HG02798 (cell line): ENCODE results near the gene PAX2.

Experiments used
- ATAC-seq: cut with Tn5 transposase; IDR thresholded peaks from one replicate; pipeline ENCODE4 v1.9.1; 2021; ENCODE audit warnings: mild to moderate bottlenecking; ENCODE audit not compliant: unreplicated experiment, poor library complexity

PAX2 gene

DNA sequence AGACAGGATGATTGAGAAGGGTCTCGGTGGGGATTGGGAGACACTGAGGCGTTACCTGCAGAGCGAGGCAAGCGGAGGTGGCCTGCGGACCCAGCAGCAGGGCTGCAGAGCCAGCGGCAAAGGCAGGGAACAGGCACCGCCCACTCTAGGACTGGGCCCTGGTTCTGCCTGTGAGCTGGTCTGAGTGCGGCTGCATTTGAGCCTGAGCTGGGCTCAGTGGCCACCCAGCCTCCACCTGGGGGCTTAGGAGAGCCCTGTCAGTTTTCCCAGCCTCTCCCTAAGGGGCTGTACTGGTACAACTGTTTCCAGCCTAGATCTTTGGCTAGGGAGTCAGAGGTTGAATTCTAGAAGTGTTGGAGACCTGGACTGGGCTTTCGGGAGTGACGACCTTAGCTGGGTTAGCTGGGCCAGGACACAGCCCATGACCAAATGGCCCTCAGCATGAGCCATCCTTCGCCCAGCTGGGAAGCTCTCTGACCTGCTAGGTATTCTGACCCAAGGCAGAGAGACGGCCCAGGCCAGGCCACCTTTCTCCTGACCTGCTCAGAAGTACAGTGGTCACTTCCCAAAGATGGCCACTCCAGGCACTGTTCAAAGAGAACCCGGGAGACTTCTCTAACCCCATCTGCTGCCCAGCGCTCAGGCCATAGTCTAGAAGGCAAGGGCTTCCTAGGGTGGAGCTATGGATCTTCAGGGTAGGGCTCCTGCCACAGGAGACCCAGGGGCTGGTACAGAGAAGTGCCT, 64.9 kb downstream of the PAX2 start:
- no peak for ATAC-seq

- no peak for ATAC-seq
Measured at GRCh38 chr10:100810835-100811116, 65.4 kb downstream of the PAX2 start.

GRCh38 chr10:100811261-100811660, 65.9 kb downstream of the PAX2 start:
- ATAC-seq = no peak

DNA sequence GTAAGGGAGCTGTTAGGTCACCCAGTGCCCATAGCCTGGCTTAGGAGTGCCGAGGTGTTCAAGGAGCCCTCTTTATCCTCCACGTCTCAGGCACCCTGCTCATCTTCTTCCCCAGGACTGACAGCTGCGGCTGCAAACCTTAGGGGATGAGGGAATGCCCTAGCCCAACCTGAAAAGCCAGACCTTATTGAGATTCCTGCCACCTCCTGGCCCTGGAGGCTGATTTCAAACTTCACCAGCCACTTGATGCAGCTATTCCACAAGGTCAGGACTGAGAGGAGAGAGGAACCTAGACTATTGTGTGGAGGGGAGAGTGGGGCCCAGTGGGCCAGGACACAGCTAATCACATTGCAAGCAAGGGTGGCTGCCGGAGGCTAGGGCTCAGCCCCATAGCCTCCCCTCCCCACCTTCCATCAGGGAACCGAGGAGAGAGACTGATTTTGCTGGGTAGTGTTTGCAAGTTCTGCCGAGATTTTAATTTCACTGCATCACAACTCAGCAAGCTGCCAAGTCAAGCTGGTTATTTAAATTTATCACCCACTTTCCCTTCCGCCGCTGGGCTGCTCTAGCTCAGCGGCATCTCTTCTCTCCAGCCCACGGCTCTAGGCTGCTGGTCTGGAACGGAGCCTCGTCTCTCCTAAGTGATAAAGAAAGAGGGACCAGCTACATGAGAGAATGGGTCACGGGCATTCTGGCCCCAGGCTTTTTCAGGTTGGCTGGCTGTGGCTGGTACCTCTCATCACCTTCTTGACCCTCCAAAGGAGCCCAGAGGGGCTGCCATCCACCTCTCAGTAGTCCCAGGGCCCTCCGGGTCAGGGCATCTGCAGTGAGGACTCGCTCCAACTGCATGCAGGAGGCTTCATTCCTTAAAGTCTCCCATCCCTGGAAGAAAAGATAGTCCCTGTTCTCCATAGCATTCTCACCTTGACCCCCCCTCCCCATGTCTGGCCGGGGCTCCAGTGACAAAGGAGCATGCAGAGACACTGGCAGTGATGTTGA, 66.7 kb downstream of the PAX2 start:
- no peak for ATAC-seq

DNA sequence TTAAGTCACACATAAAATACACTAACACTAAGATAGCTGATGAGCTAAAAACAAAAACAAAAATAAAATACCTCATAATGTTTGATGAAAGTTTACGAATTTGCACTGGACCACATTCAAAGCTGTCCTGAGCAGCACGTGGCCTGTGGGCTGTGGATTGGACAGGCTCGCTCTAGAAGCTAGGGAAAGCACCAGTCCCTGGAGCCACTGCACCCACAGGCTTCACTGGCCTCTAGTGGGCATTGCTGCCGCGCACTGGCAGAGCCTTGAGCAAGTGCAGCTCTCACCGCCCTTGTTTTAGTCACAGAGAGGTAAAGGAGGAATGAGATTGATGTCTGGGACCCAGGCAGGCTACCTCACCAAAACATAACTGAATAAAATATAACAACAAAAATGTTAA, 67.6 kb downstream of the PAX2 start:
- ATAC-seq = no peak

- ATAC-seq = no peak
Measured at GRCh38 chr10:100814751-100815474, 69.5 kb downstream of the PAX2 start.

DNA sequence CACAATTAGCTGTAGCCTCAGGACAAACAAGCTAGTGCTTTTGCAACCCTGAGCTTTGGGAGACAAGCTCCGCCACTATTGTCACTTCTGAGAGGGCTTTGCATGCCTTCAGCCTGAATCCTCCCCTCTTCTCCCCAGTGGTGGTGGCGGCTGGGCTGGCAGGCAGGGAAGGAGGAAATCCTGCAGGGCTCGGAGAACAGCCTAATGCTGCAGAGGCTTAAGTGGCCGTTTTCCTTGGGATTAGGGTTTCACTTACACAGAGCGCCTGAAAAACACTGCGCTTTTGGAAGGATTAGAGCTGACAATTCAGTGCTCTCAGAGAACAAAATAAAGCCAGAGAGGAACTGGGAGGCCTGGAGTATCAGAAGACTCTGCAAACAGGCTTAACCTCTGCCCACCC, 71.3 kb downstream of the PAX2 start:
- no peak for ATAC-seq

- no peak for ATAC-seq
Measured at GRCh38 chr10:100817268-100817839, 72.0 kb downstream of the PAX2 start.

- ATAC-seq = no peak
Measured at GRCh38 chr10:100819424-100819823, 74.0 kb downstream of the PAX2 start.

- ATAC-seq = no peak
Measured at GRCh38 chr10:100823194-100823593, 77.8 kb downstream of the PAX2 start.

DNA sequence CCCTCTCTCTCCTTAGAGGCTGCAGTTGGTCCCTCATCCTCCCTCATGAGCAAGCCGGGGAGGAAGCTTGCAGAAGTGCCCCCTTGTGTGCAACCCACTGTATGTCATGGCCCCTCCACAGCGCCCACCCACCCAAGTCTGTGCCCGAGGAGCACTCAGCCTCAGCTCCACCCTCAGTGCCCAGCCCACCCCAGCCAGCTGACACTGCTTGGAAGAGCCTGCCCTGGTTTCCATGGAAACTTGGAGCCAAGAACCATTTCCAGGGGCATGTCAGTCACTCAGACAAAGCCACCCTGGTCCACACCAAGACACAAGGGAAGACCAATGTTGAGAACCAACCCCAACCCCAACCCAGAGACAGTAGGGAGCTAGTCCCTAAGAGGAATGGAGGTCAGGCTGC, 79.5 kb downstream of the PAX2 start:
- ATAC-seq = no peak

- no peak for ATAC-seq
Measured at GRCh38 chr10:100825325-100825875, 80.0 kb downstream of the PAX2 start.

- no peak for ATAC-seq
Measured at GRCh38 chr10:100826031-100826651, 80.8 kb downstream of the PAX2 start.

DNA sequence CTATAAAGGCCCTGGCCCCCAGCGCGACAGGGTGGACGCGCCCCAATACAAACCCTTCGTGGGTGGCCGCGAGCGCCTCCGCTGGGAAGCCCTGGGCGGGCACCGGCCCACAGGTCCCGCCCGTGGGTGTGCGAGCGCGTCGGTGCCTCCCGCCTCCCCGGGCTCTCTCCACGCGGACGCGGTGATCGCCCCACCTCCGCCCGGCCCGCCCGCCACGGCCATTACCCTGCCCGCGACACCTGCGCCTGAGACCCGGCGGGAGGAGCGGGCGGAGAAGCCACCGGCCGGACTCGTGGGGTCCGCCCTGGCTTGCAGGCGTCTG, 81.2 kb downstream of the PAX2 start:
- ATAC-seq = no peak

DNA sequence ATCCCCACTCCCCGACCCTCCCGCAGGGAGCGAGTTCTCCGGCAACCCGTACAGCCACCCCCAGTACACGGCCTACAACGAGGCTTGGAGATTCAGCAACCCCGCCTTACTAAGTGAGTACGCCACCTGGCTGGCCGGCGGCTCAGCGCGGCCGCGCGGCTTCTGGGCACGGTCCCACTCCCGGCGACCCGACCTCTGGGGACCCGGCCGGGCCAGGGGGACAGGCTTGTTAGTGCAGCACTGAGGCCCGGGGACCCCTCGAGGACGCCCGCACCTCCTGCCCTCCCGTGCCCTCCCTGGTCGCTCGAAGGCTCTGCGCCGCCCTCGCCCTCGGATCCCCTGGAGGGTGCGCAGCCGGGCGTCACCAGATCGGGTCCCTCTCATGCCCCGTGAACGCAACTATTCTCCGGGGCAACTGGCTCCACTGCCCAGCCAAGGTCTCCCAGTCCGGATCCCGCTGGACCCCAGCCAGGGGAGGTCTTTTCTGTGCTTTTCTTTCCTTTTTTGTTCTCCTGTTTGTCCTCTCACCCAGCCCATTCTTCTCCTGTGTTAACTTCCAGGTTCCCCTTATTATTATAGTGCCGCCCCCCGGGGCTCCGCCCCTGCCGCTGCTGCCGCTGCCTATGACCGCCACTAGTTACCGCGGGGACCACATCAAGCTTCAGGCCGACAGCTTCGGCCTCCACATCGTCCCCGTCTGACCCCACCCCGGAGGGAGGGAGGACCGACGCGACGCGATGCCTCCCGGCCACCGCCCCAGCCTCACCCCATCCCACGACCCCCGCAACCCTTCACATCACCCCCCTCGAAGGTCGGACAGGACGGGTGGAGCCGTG, 81.8 kb downstream of the PAX2 start:
- ATAC-seq = no peak

DNA sequence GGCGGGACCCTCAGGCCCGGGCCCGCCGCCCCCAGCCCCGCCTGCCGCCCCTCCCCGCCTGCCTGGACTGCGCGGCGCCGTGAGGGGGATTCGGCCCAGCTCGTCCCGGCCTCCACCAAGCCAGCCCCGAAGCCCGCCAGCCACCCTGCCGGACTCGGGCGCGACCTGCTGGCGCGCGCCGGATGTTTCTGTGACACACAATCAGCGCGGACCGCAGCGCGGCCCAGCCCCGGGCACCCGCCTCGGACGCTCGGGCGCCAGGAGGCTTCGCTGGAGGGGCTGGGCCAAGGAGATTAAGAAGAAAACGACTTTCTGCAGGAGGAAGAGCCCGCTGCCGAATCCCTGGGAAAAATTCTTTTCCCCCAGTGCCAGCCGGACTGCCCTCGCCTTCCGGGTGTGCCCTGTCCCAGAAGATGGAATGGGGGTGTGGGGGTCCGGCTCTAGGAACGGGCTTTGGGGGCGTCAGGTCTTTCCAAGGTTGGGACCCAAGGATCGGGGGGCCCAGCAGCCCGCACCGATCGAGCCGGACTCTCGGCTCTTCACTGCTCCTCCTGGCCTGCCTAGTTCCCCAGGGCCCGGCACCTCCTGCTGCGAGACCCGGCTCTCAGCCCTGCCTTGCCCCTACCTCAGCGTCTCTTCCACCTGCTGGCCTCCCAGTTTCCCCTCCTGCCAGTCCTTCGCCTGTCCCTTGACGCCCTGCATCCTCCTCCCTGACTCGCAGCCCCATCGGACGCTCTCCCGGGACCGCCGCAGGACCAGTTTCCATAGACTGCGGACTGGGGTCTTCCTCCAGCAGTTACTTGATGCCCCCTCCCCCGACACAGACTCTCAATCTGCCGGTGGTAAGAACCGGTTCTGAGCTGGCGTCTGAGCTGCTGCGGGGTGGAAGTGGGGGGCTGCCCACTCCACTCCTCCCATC, 82.7 kb downstream of the PAX2 start:
- no peak for ATAC-seq

DNA sequence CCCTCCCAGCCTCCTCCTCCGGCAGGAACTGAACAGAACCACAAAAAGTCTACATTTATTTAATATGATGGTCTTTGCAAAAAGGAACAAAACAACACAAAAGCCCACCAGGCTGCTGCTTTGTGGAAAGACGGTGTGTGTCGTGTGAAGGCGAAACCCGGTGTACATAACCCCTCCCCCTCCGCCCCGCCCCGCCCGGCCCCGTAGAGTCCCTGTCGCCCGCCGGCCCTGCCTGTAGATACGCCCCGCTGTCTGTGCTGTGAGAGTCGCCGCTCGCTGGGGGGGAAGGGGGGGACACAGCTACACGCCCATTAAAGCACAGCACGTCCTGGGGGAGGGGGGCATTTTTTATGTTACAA, 83.3 kb downstream of the PAX2 start:
- ATAC-seq = no peak
